Omental fat pad (tissue), 4 donors: ENCODE results near the gene ATRNL1. TPM values are rescaled to one million over a fixed set of nuclear protein-coding genes. Genes with fewer than 3 reads are reported as not detected.

Experiments used
- ATAC-seq: fragments of 150-250 bp; one replicate; pipeline ENCODE4 v1.9.1; 2016; ENCODE audit warnings: mild to moderate bottlenecking, moderate library complexity; ENCODE audit not compliant: low FRiP score
- DNase-seq: peaks from one replicate; pipeline ENCODE4 v3.0.0-alpha.2; 2019; ENCODE audit warnings: low spot score
- CTCF ChIP-seq, 3 donors: fragments of 450-650 bp; IDR thresholded peaks; one replicate each; pipeline ENCODE4 v1.5.1; 2016 to 2017; ENCODE audit warnings: antibody characterized with exemption in 3 of 3, mild to moderate bottlenecking in 3 of 3, moderate library complexity in 2 of 3
- total RNA-seq, 4 donors: library from RNA; depleted of rRNA; stranded (reverse); fragments of >200 nt; gene quantifications; one replicate each; pipeline ENCODE4 v1.1.0, GENCODE V29; 2016

The ATRNL1 gene
- total RNA-seq, 4 donors from 2014 or later = 2.5 to 19.0 (median 4.6) TPM

GRCh38 chr10:115989621-115990020 is 896.5 kb downstream of the ATRNL1 start:
- no peak for TF ChIP-seq CTCF (IDR thresholded peaks at IDR 0.05)
- DNase-seq (no peak), ATAC-seq (no peak)

GRCh38 chr10:115992236-115992986 is 899.2 kb downstream of the ATRNL1 start:
- DNase-seq (no peak), ATAC-seq (no peak)
- no peak for TF ChIP-seq CTCF (IDR thresholded peaks at IDR 0.05)

GRCh38 chr10:115996031-115996430 is 902.9 kb downstream of the ATRNL1 start:
- ATAC-seq (no peak), DNase-seq (no peak)
- TF ChIP-seq CTCF (IDR thresholded peaks at IDR 0.05) = no peak

- DNase-seq (no peak), ATAC-seq (no peak)
- no peak for TF ChIP-seq CTCF (IDR thresholded peaks at IDR 0.05)
Observed at GRCh38 chr10:115998301-115998700, 905.1 kb downstream of the ATRNL1 start.

Other genes with a start within 250 kb of the ATRNL1 start
- 10 to 100 TPM; 10.2 to 15.4 (median 12.7) TPM for gene TRUB1, start 155.2 kb upstream of the ATRNL1 start, total RNA-seq